ENCODE results near the gene PPP1R3C.

The PPP1R3C gene

GRCh38 chr10:91630625-91631024 is 2.2 kb downstream of the PPP1R3C start:
- Histone ChIP-seq H3K4me3 (ENCODE audit: insufficient read depth, low read depth, low read length) (no peak overlapping the region), H3K4me1 (ENCODE audit: control insufficient read depth, insufficient read depth, low read length) (no peaks in the 10 kb centered on the region), H3K36me3 (ENCODE audit: control insufficient read depth, insufficient read depth, low read length) (no peaks in the 10 kb centered on the region), H3K27ac (ENCODE audit: insufficient read depth, low read depth, low read length, poor library complexity, severe bottlenecking) (no peak overlapping the region), H3K9me3 (ENCODE audit: control insufficient read depth, low read length) (no peaks in the 10 kb centered on the region), H3K27me3 (ENCODE audit: control insufficient read depth, insufficient read depth, low read length, poor library complexity, severe bottlenecking) (peaks cover 16% of the 10 kb centered on the region)
- WGBS, 2 experiments: 95 to 98% methylated on average over 10 of the region's 10 CpGs

- 90 to 91% methylated on average over 11 of the region's 11 CpGs for WGBS, 2 experiments
- Histone ChIP-seq H3K36me3 (ENCODE audit: control insufficient read depth, insufficient read depth, low read length) (no peaks in the 10 kb centered on the region), H3K27me3 (ENCODE audit: control insufficient read depth, insufficient read depth, low read length, poor library complexity, severe bottlenecking) (peaks cover 16% of the 10 kb centered on the region), H3K9me3 (ENCODE audit: control insufficient read depth, low read length) (no peaks in the 10 kb centered on the region), H3K4me3 (ENCODE audit: insufficient read depth, low read depth, low read length) (no peak overlapping the region), H3K4me1 (ENCODE audit: control insufficient read depth, insufficient read depth, low read length) (no peaks in the 10 kb centered on the region), H3K27ac (ENCODE audit: insufficient read depth, low read depth, low read length, poor library complexity, severe bottlenecking) (no peak overlapping the region)
These were observed 2.9 kb downstream of the PPP1R3C start for GRCh38 chr10:91629715-91630549.

DNA sequence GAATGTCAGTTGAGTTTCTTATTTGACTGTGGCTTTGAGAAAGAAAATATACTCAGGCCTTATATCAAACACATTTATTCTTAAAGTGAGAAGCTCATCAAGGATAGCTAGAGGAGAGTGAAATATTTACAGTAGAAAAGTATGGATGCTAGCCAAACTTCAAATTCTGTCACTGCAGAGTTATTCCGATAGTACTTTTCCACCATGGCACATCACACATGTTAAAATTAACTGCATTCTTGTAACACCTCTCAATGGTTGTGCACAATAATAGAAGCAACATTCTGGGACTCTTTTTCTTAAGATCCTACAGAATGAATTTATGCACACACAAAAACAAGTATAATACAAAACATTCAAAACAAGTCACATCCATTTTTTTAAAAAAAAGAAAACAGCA is 4.5 kb downstream of the PPP1R3C start:
- no peak overlapping the region for H3K4me3 ChIP-seq (ENCODE audit: insufficient read depth, low read depth, low read length)
- H3K9me3 ChIP-seq (ENCODE audit: control insufficient read depth, low read length): no peaks in the 10 kb centered on the region
- no peaks in the 10 kb centered on the region for H3K4me1 ChIP-seq (ENCODE audit: control insufficient read depth, insufficient read depth, low read length)
- H3K27me3 ChIP-seq (ENCODE audit: control insufficient read depth, insufficient read depth, low read length, poor library complexity, severe bottlenecking): peaks cover 2% of the 10 kb centered on the region
- no peaks in the 10 kb centered on the region for H3K36me3 ChIP-seq (ENCODE audit: control insufficient read depth, insufficient read depth, low read length)
- no peak overlapping the region for H3K27ac ChIP-seq (ENCODE audit: insufficient read depth, low read depth, low read length, poor library complexity, severe bottlenecking)
- 91 to 100% methylated on average over 1 of the region's 1 CpG for WGBS, 2 experiments

DNA sequence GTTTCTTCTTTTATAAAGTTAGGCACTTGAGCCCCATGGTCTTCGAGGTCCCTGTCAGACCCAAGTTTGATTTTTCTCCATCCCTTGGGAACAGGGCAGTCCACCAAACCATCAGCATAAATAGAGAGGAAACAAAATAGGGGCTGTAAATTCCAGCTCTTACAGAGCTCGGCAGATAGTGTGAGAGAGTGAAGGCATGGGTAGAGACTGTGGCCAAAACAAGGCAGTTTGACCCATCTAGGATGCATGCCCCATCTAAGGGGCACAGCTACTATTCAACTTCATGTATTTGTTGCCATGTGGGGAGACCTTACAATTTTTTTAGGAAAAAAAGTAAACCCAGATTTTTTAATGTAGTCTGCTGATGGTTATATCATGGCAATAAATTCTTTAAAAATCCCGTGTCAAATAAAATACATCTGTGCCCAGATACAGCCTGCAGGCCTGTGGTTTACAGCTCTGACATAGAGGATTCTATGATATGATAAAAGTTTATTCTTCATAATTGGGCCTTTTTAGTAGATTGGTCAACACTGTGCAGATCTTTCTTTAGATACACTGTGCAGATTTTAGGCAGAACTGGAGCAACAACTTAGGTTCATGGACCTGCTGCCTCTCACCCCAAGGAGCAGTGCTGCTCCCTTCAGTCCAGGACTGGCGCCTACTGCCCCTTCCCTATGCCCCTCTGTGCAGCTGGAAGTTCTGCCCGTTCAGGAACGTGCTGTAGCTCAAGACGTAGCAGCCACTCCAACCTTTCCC is 5.3 kb downstream of the PPP1R3C start:
- Histone ChIP-seq H3K9me3 (ENCODE audit: control insufficient read depth, low read length) (no peaks in the 10 kb centered on the region), H3K4me1 (ENCODE audit: control insufficient read depth, insufficient read depth, low read length) (no peaks in the 10 kb centered on the region), H3K27ac (ENCODE audit: insufficient read depth, low read depth, low read length, poor library complexity, severe bottlenecking) (no peak overlapping the region), H3K4me3 (ENCODE audit: insufficient read depth, low read depth, low read length) (no peak overlapping the region), H3K36me3 (ENCODE audit: control insufficient read depth, insufficient read depth, low read length) (no peaks in the 10 kb centered on the region), H3K27me3 (ENCODE audit: control insufficient read depth, insufficient read depth, low read length, poor library complexity, severe bottlenecking) (no peaks in the 10 kb centered on the region)
- 92 to 93% methylated on average over 7 of the region's 7 CpGs for WGBS, 2 experiments

DNA sequence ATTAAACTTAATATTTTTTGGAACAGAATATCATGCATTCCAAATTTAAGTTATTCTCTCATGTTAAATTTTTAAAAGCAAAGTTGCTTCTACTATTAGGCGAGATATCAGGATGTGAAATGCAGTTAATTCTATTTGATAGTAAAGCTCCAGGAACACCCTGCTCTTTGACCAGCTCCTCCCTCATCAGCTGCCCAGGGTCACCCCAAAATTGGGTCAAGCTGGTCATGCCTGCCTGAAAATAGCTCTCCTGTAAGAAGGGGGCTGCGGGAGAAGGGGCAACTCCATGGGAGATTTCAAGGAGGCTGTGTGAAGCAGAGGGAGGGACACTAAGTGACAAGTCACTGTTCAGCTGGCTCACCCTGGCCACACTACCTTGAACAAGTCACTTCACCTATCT is 5.9 kb downstream of the PPP1R3C start:
- H3K36me3 ChIP-seq (ENCODE audit: control insufficient read depth, insufficient read depth, low read length): no peaks in the 10 kb centered on the region
- H3K4me3 ChIP-seq (ENCODE audit: insufficient read depth, low read depth, low read length): no peak overlapping the region
- no peaks in the 10 kb centered on the region for H3K9me3 ChIP-seq (ENCODE audit: control insufficient read depth, low read length)
- 88 to 92% methylated on average over 1 to 2 of the region's 2 CpGs for WGBS, 2 experiments
- H3K4me1 ChIP-seq (ENCODE audit: control insufficient read depth, insufficient read depth, low read length): no peaks in the 10 kb centered on the region
- no peaks in the 10 kb centered on the region for H3K27me3 ChIP-seq (ENCODE audit: control insufficient read depth, insufficient read depth, low read length, poor library complexity, severe bottlenecking)
- H3K27ac ChIP-seq (ENCODE audit: insufficient read depth, low read depth, low read length, poor library complexity, severe bottlenecking): no peak overlapping the region

DNA sequence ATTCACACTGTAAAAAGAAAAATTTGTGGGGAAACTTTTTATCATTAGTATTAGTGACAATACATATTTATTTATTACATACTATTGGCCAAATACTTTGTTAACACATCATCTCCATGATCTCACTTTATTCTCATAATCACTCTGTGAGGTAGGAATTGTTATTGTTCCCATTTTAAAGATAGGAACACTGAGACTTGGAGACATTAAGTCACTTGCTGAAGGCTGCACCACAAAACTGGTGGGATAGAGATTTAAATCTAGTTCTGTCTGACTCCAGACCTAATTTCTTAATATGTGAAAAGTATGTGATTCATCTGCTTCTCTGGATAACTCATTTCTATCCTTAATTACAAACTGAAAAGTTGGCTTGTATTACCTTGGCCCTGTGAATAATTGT is 8.2 kb downstream of the PPP1R3C start:
- no peak overlapping the region for H3K27ac ChIP-seq (ENCODE audit: insufficient read depth, low read depth, low read length, poor library complexity, severe bottlenecking)
- no peaks in the 10 kb centered on the region for H3K9me3 ChIP-seq (ENCODE audit: control insufficient read depth, low read length)
- no peaks in the 10 kb centered on the region for H3K4me1 ChIP-seq (ENCODE audit: control insufficient read depth, insufficient read depth, low read length)
- H3K36me3 ChIP-seq (ENCODE audit: control insufficient read depth, insufficient read depth, low read length): no peaks in the 10 kb centered on the region
- no peak overlapping the region for H3K4me3 ChIP-seq (ENCODE audit: insufficient read depth, low read depth, low read length)
- H3K27me3 ChIP-seq (ENCODE audit: control insufficient read depth, insufficient read depth, low read length, poor library complexity, severe bottlenecking): no peaks in the 10 kb centered on the region

GRCh38 chr10:91622601-91623000 is 10.3 kb downstream of the PPP1R3C start:
- Histone ChIP-seq H3K4me3 (ENCODE audit: insufficient read depth, low read depth, low read length) (no peak overlapping the region), H3K36me3 (ENCODE audit: control insufficient read depth, insufficient read depth, low read length) (no peaks in the 10 kb centered on the region), H3K9me3 (ENCODE audit: control insufficient read depth, low read length) (no peaks in the 10 kb centered on the region), H3K27me3 (ENCODE audit: control insufficient read depth, insufficient read depth, low read length, poor library complexity, severe bottlenecking) (no peaks in the 10 kb centered on the region), H3K27ac (ENCODE audit: insufficient read depth, low read depth, low read length, poor library complexity, severe bottlenecking) (no peak overlapping the region), H3K4me1 (ENCODE audit: control insufficient read depth, insufficient read depth, low read length) (no peaks in the 10 kb centered on the region)
- WGBS, 2 experiments: 80 to 100% methylated on average over 1 of the region's 1 CpG

GRCh38 chr10:91621483-91622113 is 11.3 kb downstream of the PPP1R3C start:
- Histone ChIP-seq H3K27ac (ENCODE audit: insufficient read depth, low read depth, low read length, poor library complexity, severe bottlenecking) (no peak overlapping the region), H3K4me1 (ENCODE audit: control insufficient read depth, insufficient read depth, low read length) (no peaks in the 10 kb centered on the region), H3K27me3 (ENCODE audit: control insufficient read depth, insufficient read depth, low read length, poor library complexity, severe bottlenecking) (no peaks in the 10 kb centered on the region), H3K9me3 (ENCODE audit: control insufficient read depth, low read length) (no peaks in the 10 kb centered on the region), H3K4me3 (ENCODE audit: insufficient read depth, low read depth, low read length) (no peak overlapping the region), H3K36me3 (ENCODE audit: control insufficient read depth, insufficient read depth, low read length) (no peaks in the 10 kb centered on the region)
- 92 to 95% methylated on average over 1 of the region's 1 CpG for WGBS, 2 experiments

- no peak overlapping the region for H3K27ac ChIP-seq (ENCODE audit: insufficient read depth, low read depth, low read length, poor library complexity, severe bottlenecking)
- H3K4me3 ChIP-seq (ENCODE audit: insufficient read depth, low read depth, low read length): no peak overlapping the region
- H3K4me1 ChIP-seq (ENCODE audit: control insufficient read depth, insufficient read depth, low read length): no peaks in the 10 kb centered on the region
- H3K36me3 ChIP-seq (ENCODE audit: control insufficient read depth, insufficient read depth, low read length): no peaks in the 10 kb centered on the region
- 93 to 97% methylated on average over 6 to 7 of the region's 7 CpGs for WGBS, 2 experiments
- no peaks in the 10 kb centered on the region for H3K27me3 ChIP-seq (ENCODE audit: control insufficient read depth, insufficient read depth, low read length, poor library complexity, severe bottlenecking)
- no peaks in the 10 kb centered on the region for H3K9me3 ChIP-seq (ENCODE audit: control insufficient read depth, low read length)
These were observed 15.7 kb downstream of the PPP1R3C start for GRCh38 chr10:91617072-91617609.

- H3K27me3 ChIP-seq (ENCODE audit: control insufficient read depth, insufficient read depth, low read length, poor library complexity, severe bottlenecking): no peaks in the 10 kb centered on the region
- no peaks in the 10 kb centered on the region for H3K36me3 ChIP-seq (ENCODE audit: control insufficient read depth, insufficient read depth, low read length)
- no peaks in the 10 kb centered on the region for H3K4me1 ChIP-seq (ENCODE audit: control insufficient read depth, insufficient read depth, low read length)
- H3K4me3 ChIP-seq (ENCODE audit: insufficient read depth, low read depth, low read length): no peak overlapping the region
- no peak overlapping the region for H3K27ac ChIP-seq (ENCODE audit: insufficient read depth, low read depth, low read length, poor library complexity, severe bottlenecking)
- H3K9me3 ChIP-seq (ENCODE audit: control insufficient read depth, low read length): no peaks in the 10 kb centered on the region
- 81 to 93% methylated on average over 1 of the region's 1 CpG for WGBS, 2 experiments
These were observed 16.7 kb downstream of the PPP1R3C start for GRCh38 chr10:91616137-91616536.
